Activated CD4-positive, alpha-beta T cell treated with anti-CD3 and anti-CD28 coated beads, Interleukin-10, Interleukin-2, amounts not matched to agents 100 ng/mL and 50 ng/mL, durations not matched to agents 16 hours and 8 hours (primary cell): ENCODE results near the gene GLRA2.

Experiments
- DNase-seq: peaks from one replicate; pipeline ENCODE4 v3.0.0-alpha.2; 2020

GLRA2 gene

GRCh38 chrX:14529290-14529989, at the start of gene GLRA2:
Gene GLRA2, plus strand, starts transcription at chrX:14529536. Its CDS starts 522 bp downstream, at chrX:14530058.
- DNase-seq = peak; percentile 6

GRCh38 chrX:14489437-14489836, 39.9 kb upstream of the GLRA2 start:
- DNase-seq = no peak

GRCh38 chrX:14491689-14492088, 37.6 kb upstream of the GLRA2 start:
- DNase-seq = no peak

GRCh38 chrX:14496674-14497073, 32.7 kb upstream of the GLRA2 start:
- no peak for DNase-seq

- peak; percentile 46 for DNase-seq
Measured at GRCh38 chrX:14497184-14497666, 32.1 kb upstream of the GLRA2 start.

GRCh38 chrX:14501327-14501726, 28.0 kb upstream of the GLRA2 start:
- no peak for DNase-seq

- no peak for DNase-seq
Measured at GRCh38 chrX:14504960-14505538, 24.3 kb upstream of the GLRA2 start.

GRCh38 chrX:14505648-14506047, 23.7 kb upstream of the GLRA2 start:
- DNase-seq = no peak

GRCh38 chrX:14506866-14507265, 22.5 kb upstream of the GLRA2 start:
- no peak for DNase-seq

GRCh38 chrX:14508025-14508690, 21.2 kb upstream of the GLRA2 start:
- no peak for DNase-seq

GRCh38 chrX:14509325-14510057, 19.8 kb upstream of the GLRA2 start:
- DNase-seq = no peak

GRCh38 chrX:14528629-14529289, 577 bp upstream of the GLRA2 start:
- peak; percentile 69 for DNase-seq

GRCh38 chrX:14533867-14534266, 4.5 kb downstream of the GLRA2 start:
- no peak for DNase-seq

- no peak for DNase-seq
Measured at GRCh38 chrX:14546190-14546589, 16.9 kb downstream of the GLRA2 start.

GRCh38 chrX:14554131-14554715, 24.9 kb downstream of the GLRA2 start:
- DNase-seq = no peak

GRCh38 chrX:14564058-14564457, 34.7 kb downstream of the GLRA2 start:
- no peak for DNase-seq

- no peak for DNase-seq
Measured at GRCh38 chrX:14573161-14573560, 43.8 kb downstream of the GLRA2 start.

- no peak for DNase-seq
Measured at GRCh38 chrX:14581081-14581480, 51.7 kb downstream of the GLRA2 start.

- no peak for DNase-seq
Measured at GRCh38 chrX:14584548-14584947, 55.2 kb downstream of the GLRA2 start.

- no peak for DNase-seq
Measured at GRCh38 chrX:14590216-14590615, 60.9 kb downstream of the GLRA2 start.

- DNase-seq = no peak
Measured at GRCh38 chrX:14590693-14591424, 61.5 kb downstream of the GLRA2 start.

GRCh38 chrX:14591976-14592375, 62.6 kb downstream of the GLRA2 start:
- no peak for DNase-seq
